ENCODE measurements around the gene SHOC2. TPM values are rescaled to one million over a fixed set of nuclear protein-coding genes. Genes with fewer than 3 reads are reported as not detected.

The SHOC2 gene
- total and polyA plus RNA-seq, 2 experiments from 2014 or later, result 23.3 to 33.3 TPM

- Histone ChIP-seq H3K4me3 (no peak overlapping the region), H3K4me2 (no peak overlapping the region), H4K20me1 (replicated peaks; ENCODE audit: insufficient read depth) (peaks cover 8% of the 10 kb centered on the region), H3K79me2 (replicated peaks; ENCODE audit: insufficient read depth) (peaks cover 59% of the 10 kb centered on the region), H3K27me3 (ENCODE audit: insufficient read depth) (no peaks in the 10 kb centered on the region), H3K27ac (ENCODE audit: low read depth) (no peak overlapping the region), H3K9me2 (ENCODE audit: insufficient read depth) (no peaks in the 10 kb centered on the region), H3F3A (replicated peaks; ENCODE audit: low read depth) (no peaks in the 10 kb centered on the region), H2AFZ (no peak overlapping the region), H3K36me3 (ENCODE audit: insufficient read depth) (no peaks in the 10 kb centered on the region), H3K4me1 (ENCODE audit: insufficient read depth) (peaks cover 20% of the 10 kb centered on the region)
- ATAC-seq (no peak), DNase-seq (ENCODE audit: low spot score) (no peak)
- Mint-ChIP-seq H3K4me3 (no peak overlapping the region), H3K27me3 (ENCODE audit: insufficient read depth, low read depth, poor library complexity) (peaks cover 2% of the 10 kb centered on the region), H3K27ac (peak overlapping the region; percentile 60), H3K9me3 (no peaks in the 10 kb centered on the region), H3K36me3 (ENCODE audit: low read depth) (peaks cover under 1% of the 10 kb centered on the region; the same call in 2 of the 3 replicates), H3K4me1 (peaks cover 28% of the 10 kb centered on the region)
- no peak for TF ChIP-seq ZNF462 (CRISPR knock-in tag; IDR thresholded peaks at IDR 0.05)
- TF ChIP-seq, protein P1, sequence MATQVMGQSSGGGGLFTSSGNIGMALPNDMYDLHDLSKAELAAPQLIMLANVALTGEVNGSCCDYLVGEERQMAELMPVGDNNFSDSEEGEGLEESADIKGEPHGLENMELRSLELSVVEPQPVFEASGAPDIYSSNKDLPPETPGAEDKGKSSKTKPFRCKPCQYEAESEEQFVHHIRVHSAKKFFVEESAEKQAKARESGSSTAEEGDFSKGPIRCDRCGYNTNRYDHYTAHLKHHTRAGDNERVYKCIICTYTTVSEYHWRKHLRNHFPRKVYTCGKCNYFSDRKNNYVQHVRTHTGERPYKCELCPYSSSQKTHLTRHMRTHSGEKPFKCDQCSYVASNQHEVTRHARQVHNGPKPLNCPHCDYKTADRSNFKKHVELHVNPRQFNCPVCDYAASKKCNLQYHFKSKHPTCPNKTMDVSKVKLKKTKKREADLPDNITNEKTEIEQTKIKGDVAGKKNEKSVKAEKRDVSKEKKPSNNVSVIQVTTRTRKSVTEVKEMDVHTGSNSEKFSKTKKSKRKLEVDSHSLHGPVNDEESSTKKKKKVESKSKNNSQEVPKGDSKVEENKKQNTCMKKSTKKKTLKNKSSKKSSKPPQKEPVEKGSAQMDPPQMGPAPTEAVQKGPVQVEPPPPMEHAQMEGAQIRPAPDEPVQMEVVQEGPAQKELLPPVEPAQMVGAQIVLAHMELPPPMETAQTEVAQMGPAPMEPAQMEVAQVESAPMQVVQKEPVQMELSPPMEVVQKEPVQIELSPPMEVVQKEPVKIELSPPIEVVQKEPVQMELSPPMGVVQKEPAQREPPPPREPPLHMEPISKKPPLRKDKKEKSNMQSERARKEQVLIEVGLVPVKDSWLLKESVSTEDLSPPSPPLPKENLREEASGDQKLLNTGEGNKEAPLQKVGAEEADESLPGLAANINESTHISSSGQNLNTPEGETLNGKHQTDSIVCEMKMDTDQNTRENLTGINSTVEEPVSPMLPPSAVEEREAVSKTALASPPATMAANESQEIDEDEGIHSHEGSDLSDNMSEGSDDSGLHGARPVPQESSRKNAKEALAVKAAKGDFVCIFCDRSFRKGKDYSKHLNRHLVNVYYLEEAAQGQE (IDR thresholded peaks at IDR 0.05; ENCODE audit: unreplicated experiment), result no peak
- TF ChIP-seq ZNF331 (CRISPR knock-in tag; IDR thresholded peaks at IDR 0.05; ENCODE audit: low read depth), result no peak
- no peak for TF ChIP-seq STAT1 (IDR thresholded peaks at IDR 0.05; ENCODE audit: unreplicated experiment)
- TF ChIP-seq EZH2 (IDR thresholded peaks at IDR 0.05; ENCODE audit: low read depth, unreplicated experiment), result no peak
- TF ChIP-seq ZNF114 (CRISPR knock-in tag; IDR thresholded peaks at IDR 0.05), result no peak
- TF ChIP-seq EZH2phosphoT487 (IDR thresholded peaks at IDR 0.05; ENCODE audit: unreplicated experiment), result no peak
- TF ChIP-seq JUNB (IDR thresholded peaks at IDR 0.05; ENCODE audit: unreplicated experiment), result no peak
- TF ChIP-seq, protein P2, sequence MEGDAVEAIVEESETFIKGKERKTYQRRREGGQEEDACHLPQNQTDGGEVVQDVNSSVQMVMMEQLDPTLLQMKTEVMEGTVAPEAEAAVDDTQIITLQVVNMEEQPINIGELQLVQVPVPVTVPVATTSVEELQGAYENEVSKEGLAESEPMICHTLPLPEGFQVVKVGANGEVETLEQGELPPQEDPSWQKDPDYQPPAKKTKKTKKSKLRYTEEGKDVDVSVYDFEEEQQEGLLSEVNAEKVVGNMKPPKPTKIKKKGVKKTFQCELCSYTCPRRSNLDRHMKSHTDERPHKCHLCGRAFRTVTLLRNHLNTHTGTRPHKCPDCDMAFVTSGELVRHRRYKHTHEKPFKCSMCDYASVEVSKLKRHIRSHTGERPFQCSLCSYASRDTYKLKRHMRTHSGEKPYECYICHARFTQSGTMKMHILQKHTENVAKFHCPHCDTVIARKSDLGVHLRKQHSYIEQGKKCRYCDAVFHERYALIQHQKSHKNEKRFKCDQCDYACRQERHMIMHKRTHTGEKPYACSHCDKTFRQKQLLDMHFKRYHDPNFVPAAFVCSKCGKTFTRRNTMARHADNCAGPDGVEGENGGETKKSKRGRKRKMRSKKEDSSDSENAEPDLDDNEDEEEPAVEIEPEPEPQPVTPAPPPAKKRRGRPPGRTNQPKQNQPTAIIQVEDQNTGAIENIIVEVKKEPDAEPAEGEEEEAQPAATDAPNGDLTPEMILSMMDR (conservative IDR thresholded peaks at IDR 0.05; ENCODE audit: low read depth in 2 of 2), result no peak
- TF ChIP-seq CREB1 (CRISPR knock-in tag; IDR thresholded peaks at IDR 0.05; ENCODE audit: low read depth), result no peak
- TF ChIP-seq POLR2AphosphoS5 (IDR thresholded peaks at IDR 0.05; ENCODE audit: low read depth), result no peak
- no peak for TF ChIP-seq ETS1 (IDR thresholded peaks at IDR 0.05)
- TF ChIP-seq NANOG (IDR thresholded peaks at IDR 0.05; ENCODE audit: borderline replicate concordance), result no peak
Measured at GRCh38 chr10:110947061-110947595, 27.7 kb downstream of the SHOC2 start.
